Measurements from ENCODE around the gene ADAMTS5. TPM values are rescaled to one million over a fixed set of nuclear protein-coding genes. Genes with fewer than 3 reads are reported as not detected.

ADAMTS5 gene
- total RNA-seq, 3 donors from 2014 or later, result 1.1 to 8.7 (median 5.5) TPM

- Histone ChIP-seq H3K9me3 (no peaks in the 10 kb centered on the region), H3K36me3 (ENCODE audit: low read depth) (no peaks in the 10 kb centered on the region), H3K4me1 (ENCODE audit: low read depth) (no peaks in the 10 kb centered on the region), H3K4me3 (no peak overlapping the region)
- TF ChIP-seq, protein P1, sequence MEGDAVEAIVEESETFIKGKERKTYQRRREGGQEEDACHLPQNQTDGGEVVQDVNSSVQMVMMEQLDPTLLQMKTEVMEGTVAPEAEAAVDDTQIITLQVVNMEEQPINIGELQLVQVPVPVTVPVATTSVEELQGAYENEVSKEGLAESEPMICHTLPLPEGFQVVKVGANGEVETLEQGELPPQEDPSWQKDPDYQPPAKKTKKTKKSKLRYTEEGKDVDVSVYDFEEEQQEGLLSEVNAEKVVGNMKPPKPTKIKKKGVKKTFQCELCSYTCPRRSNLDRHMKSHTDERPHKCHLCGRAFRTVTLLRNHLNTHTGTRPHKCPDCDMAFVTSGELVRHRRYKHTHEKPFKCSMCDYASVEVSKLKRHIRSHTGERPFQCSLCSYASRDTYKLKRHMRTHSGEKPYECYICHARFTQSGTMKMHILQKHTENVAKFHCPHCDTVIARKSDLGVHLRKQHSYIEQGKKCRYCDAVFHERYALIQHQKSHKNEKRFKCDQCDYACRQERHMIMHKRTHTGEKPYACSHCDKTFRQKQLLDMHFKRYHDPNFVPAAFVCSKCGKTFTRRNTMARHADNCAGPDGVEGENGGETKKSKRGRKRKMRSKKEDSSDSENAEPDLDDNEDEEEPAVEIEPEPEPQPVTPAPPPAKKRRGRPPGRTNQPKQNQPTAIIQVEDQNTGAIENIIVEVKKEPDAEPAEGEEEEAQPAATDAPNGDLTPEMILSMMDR (IDR thresholded peaks at IDR 0.05), result no peak
- intact Hi-C loops (cut with DNase I, micrococcal nuclease), result no loop called here
- DNase-seq (no peak), ATAC-seq (no peak)
Observed at GRCh38 chr21:26925122-26925521, 41.8 kb downstream of the ADAMTS5 start.

DNA sequence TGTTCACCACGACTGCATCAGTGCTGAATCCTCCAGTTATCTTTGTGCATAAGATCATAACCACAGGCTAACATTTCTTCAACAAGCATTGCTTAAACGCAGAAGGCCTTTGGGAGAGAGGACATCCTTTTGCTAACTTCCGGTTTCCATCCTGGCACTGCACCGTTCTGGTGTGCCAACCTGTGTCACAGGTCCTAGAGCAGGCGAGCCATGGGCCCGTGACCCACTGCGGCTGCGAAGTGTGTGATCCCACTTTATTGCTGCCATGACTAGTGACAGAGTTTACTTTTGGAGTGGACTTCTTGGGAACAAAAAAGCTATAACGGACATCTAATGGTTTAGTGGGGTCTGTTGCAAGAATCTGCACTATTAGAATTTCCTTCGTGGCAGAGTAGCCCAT lies 42.9 kb downstream of the ADAMTS5 start:
- ATAC-seq (no peak), DNase-seq (no peak)
- Histone ChIP-seq H3K4me3 (no peak overlapping the region), H3K4me1 (ENCODE audit: low read depth) (no peaks in the 10 kb centered on the region), H3K9me3 (no peaks in the 10 kb centered on the region), H3K36me3 (ENCODE audit: low read depth) (no peaks in the 10 kb centered on the region)
- intact Hi-C loops (cut with DNase I, micrococcal nuclease), result no loop called here
- TF ChIP-seq, protein P1 (IDR thresholded peaks at IDR 0.05), result no peak

DNA sequence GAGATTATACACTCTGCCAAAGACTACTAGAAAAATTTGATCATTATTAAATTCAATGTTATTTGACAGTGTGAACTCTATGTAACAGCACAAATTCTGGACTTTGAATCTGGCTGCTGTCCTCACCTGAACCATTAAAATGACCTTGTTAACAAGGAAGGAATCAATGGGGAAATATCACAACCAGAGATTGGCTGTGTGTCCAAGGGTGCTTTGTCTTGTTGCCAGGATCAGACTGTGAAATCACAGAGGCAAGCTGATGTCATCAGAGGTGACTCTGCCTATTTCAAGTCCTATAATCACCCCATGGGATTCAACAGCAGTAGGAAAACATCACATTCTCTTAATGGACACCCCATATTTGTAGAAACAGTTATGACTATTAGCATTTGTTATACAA lies 46.8 kb downstream of the ADAMTS5 start:
- DNase-seq (no peak), ATAC-seq (no peak)
- no peaks in the 10 kb centered on the region for H3K36me3 ChIP-seq (ENCODE audit: low read depth)
- no peaks in the 10 kb centered on the region for H3K9me3 ChIP-seq
- intact Hi-C loops (cut with DNase I, micrococcal nuclease), result no loop called here
- H3K4me1 ChIP-seq (ENCODE audit: low read depth), result no peaks in the 10 kb centered on the region
- H3K4me3 ChIP-seq, result no peak overlapping the region
- TF ChIP-seq, protein P1 (IDR thresholded peaks at IDR 0.05), result no peak

DNA sequence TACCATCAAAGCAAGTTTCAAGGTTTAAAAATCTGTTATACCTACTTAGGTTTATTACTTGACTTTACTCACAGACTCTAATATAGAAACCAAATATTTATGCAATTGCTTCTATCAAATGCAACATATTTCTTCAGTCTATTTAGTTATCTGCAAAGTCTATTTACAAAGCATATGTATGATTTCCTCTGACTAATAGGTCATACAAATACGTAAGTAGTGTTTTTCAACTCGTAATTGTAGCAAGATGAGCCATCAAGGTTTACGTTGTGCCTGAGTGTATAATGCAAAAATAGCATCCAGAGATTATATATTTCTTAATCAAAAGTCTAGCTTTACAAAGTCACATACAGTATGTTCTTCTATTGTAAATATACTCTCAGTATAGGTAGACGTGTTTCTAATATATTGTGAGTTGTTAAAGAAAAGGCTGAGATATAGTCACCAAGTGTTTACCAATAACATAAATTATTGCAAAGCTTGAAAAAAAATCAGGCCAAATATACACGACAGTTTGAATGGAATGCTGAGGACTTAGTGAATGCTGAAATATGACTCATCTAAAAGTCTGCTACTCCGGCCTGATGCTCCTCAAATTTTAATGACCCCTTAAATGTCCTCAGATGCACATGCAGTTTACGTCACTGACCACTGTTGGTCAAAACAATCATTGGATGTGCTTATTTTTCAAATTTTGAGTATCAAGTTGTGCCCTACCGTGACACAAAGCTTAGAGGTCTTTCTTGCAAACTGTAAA lies 48.4 kb downstream of the ADAMTS5 start:
- H3K4me3 ChIP-seq, result no peak overlapping the region
- TF ChIP-seq, protein P1 (IDR thresholded peaks at IDR 0.05), result no peak
- no peaks in the 10 kb centered on the region for H3K4me1 ChIP-seq (ENCODE audit: low read depth)
- no peak for ATAC-seq
- no peaks in the 10 kb centered on the region for H3K36me3 ChIP-seq (ENCODE audit: low read depth)
- intact Hi-C loops (cut with DNase I, micrococcal nuclease), result no loop called here
- H3K9me3 ChIP-seq, result no peaks in the 10 kb centered on the region
- no peak for DNase-seq

DNA sequence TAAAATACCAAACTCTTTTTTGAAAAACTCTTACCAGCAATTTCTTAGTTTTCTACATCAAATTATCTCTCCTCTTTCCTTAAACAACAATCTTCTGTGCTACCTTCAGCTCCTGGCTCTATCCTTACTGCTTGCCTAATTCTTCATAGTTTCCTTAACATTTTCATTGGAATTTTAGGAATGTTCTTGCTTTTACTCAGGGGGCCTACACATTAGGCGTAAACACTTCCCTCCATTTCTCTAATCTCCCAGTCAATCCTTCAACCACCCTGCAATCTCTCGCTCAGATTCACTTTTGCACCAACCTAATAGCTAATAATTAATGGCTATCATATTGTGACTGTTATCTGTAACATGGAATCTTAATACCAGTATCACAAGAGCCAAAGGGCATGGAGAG lies 50.1 kb downstream of the ADAMTS5 start:
- no peaks in the 10 kb centered on the region for H3K4me1 ChIP-seq (ENCODE audit: low read depth)
- no peaks in the 10 kb centered on the region for H3K36me3 ChIP-seq (ENCODE audit: low read depth)
- ATAC-seq (no peak), DNase-seq (no peak)
- TF ChIP-seq, protein P1 (IDR thresholded peaks at IDR 0.05), result no peak
- H3K4me3 ChIP-seq, result no peak overlapping the region
- no peaks in the 10 kb centered on the region for H3K9me3 ChIP-seq
- intact Hi-C loops (cut with DNase I, micrococcal nuclease), result no loop called here

Measured in mucosa of descending colon (tissue), 3 donors.